MM.1S (cell line): Measurements from ENCODE around the gene ITGB6.

Experiments used
- CTCF ChIP-seq: fragments of 300-600 bp; sonication (generic); IDR thresholded peaks from 2 replicates; pipeline ENCODE4 v1.5.1; 2016; ENCODE audit warnings: antibody characterized with exemption, low read length, mixed read lengths
- EZH2 ChIP-seq: fragments of 300-600 bp; sonication (generic); optimal IDR thresholded peaks from 2 replicates; pipeline ENCODE3; 2017; ENCODE audit warnings: low read depth, mild to moderate bottlenecking, antibody characterized with exemption, low read length, mixed read lengths
- EZH2phosphoT487 ChIP-seq: fragments of 300-600 bp; sonication (generic); IDR thresholded peaks from 2 replicates; pipeline ENCODE4 v1.6.1; 2018; ENCODE audit warnings: antibody characterized with exemption, low read length

- TF ChIP-seq CTCF = no peak
- TF ChIP-seq EZH2phosphoT487 = no peak
- TF ChIP-seq EZH2 = no peak
These were observed 102.7 kb downstream of the ITGB6 start for GRCh38 chr2:160097326-160097725.
